HG02885 (cell line): ENCODE data around the gene GPBAR1.
A peak's percentile ranks its signal among the peaks of the same experiment; 100 is the strongest.
"Not testable (repeated sequence)": the region's sequence is repeated elsewhere in the genome, so short reads cannot be mapped to it uniquely, and the experiment has no call there.

Experiments
- ATAC-seq: cut with Tn5 transposase; IDR thresholded peaks from one replicate; pipeline ENCODE4 v1.9.1; 2021; ENCODE audit warnings: mild to moderate bottlenecking; ENCODE audit not compliant: unreplicated experiment, poor library complexity

GPBAR1 gene

DNA sequence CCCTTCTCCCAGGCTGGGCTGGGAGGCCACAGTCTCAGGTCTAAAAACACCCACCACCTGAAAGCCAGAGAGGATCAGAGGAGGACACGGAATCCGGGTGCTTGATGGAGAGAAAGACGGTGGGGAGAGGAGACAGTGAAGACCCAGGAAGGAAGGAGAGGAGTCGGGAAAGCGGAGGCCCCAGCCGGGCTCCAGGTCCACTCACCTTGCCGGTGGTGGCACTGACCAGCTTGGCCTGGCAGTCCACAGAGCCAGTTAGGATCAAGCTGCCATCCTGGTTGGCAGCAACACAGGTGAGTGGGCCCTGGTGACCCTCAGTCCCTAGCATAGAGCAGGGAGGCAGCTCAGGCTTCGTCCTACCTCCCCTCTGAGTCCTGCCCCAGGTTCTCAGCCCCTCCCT lies 4.8 kb downstream of the GPBAR1 start:
- ATAC-seq = no peak

DNA sequence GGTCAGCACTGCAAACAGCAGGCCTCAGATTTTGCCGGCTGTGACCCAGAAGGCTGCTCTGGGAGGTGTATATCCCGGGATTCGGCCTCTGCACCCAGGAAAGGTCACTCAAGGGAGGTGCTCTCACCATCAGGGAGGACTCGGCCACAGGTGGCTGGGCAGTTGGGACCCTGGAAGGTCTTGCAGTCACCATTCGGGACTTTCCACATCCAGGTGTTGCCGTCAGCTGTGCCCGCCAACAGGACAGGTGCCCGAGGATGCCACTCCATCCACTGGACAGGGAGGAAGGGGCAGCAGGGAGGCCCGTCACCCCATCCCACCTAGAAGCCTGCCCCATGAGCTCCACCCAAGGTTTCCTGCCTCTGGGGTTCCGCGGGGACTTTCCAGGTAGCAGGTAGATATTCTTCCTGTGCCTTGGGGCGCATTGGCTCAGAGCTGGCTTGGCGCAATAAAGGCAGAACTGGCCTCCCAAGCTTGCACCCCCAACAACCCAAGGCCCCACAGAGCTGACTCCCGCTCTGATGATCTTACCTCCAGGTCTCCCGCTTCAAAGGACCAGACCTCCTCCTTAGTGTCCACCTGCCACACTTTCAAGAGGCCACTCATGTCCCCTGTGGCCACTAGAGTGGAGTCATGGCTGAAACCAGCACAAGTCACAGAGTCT lies 5.6 kb downstream of the GPBAR1 start:
- no peak for ATAC-seq

DNA sequence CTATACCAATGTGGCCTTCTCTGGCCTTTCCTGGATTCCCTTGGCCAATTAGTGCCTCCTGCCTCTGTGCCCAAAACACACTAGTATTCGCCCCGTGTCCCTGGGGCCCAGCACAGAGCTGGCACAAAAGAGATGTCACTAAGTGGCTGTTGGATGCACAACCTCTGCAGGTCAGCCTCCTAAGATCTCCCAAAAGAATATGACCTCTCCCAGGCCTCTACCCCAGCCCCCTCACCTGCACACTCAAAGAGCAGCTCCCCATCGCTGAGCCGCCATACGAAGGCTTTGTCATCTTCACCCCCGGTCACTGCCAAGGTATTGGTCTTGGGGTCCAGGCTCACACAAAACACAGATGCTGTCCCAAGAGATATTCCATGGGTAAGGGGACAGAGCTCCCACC lies 6.4 kb downstream of the GPBAR1 start:
- ATAC-seq = no peak

DNA sequence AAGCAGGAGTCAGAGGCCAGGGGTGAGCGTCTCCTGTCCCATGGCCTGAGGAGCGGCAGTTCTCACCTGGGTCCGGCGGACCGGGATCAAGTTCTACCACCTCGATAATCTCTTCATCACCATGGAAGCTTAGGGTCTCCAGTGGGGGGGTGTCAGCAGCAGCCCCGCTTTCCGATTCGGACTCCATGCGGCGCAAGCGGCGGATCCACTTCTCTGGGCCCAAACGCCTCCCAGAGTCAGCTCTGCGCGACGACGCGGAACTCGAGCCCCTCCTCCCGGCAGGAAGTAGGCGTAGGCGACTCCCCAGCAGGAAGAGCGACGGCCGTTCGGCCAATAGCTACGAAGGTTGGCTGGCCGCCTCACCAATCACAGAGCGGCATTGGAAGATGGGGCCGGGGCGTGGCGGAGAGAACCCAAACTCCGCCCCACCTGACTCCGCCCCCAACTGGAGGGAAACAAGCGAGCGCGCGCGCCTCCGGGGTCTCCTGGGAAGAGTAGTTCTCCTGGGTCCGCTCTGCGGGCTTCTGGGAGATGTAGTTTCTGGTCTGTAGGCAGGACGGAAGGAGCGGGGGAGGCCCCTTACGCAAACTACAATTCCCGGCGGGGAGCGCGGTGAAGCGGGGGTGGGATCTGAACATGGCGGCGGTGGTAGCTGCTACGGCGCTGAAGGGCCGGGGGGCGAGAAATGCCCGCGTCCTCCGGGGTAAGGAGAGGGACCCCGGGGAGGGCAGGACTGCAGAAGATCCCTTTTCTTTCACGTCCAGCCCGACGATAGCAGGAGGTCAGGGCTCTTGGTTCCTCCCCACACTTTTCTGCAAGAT lies 9.3 kb downstream of the GPBAR1 start, which contains the start of the genes AAMP and PNKD:
TSS of gene AAMP (minus strand) at position 238 of the 821 bp plus-strand sequence. CDS start at position 187, 51 bp downstream.
TSS of gene PNKD (plus strand) at position 620 of the 821 bp plus-strand sequence. CDS start at position 637, 17 bp downstream.
- ATAC-seq = peak; percentile 89

DNA sequence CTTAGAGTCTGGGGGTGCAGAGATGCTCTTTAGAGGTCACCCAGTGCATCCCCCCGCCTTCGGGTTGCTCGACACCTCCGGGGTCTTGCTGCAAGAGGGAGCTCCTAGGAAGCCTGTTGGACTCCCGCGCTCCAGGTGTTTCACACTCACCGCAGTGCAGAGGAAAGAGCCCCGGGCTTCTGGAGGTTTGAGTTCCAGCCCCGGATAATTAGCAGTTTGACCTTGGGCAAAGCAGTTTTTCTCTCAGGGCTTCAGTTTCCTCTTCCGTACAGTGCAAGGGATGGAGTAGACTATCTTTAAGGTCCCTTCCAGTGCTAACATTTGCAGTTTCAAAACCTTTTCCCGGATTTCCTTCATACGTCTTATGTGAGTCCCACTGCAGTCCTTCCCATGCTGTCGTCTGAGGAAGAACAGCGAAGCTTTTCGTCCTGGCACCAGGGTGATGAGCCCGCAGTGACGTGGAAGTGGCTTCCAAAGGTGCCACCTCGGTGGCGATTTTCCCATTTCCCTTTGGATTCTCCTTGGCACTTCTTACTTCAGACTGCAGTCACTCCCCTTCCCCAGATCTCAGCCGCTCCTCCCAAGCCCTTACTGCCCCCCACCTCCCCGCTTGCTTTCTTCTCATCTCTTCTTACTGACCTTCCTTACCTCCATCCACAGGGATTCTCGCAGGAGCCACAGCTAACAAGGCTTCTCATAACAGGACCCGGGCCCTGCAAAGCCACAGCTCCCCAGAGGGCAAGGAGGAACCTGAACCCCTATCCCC lies 10.1 kb downstream of the GPBAR1 start:
- no peak for ATAC-seq

DNA sequence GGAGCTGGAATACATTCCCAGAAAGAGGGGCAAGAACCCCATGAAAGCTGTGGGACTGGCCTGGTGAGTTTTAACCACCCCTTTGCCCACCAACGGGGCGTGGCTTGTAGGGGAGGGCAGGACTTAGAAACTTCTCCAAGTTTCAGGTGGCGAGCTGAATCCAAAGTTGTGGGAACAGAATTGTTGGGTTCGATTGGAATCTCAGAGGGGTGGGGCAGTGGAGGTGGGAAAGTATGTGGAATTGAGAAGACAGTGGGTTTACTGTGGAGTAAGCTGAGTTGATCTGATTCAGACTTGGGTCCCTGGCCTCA lies 10.6 kb downstream of the GPBAR1 start:
- ATAC-seq = no peak

DNA sequence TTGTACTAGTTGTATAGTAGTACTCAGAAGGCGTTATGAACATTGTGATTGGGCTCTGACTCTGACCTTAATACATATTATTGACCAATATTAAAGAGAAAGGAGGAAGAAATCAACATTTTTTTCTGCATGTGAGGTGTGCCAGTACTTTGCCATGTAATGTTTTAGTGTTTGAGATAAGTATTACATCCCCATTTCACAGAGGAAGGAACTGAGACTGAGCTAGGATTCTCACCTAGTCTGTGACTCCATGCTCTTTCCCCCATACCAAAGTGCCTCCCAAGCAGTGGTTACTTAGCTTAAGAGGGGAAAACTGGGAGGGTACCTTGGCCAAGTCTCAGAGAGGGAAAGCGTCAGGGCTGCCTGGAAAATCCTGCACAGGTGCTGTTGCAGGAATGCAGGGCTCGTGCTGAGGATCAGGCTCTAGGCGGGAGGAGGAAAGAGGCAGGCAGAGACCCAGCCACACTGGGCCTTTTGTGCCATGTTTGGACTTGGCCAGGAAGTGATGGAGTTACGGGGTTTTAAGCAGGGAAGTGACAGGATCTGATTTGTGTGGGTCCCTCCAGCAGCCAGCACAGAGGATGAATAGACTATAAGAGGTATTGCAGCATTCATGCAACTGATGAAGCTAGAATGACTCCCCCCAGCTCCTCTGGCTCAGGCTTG lies 11.2 kb downstream of the GPBAR1 start:
- no peak for ATAC-seq

DNA sequence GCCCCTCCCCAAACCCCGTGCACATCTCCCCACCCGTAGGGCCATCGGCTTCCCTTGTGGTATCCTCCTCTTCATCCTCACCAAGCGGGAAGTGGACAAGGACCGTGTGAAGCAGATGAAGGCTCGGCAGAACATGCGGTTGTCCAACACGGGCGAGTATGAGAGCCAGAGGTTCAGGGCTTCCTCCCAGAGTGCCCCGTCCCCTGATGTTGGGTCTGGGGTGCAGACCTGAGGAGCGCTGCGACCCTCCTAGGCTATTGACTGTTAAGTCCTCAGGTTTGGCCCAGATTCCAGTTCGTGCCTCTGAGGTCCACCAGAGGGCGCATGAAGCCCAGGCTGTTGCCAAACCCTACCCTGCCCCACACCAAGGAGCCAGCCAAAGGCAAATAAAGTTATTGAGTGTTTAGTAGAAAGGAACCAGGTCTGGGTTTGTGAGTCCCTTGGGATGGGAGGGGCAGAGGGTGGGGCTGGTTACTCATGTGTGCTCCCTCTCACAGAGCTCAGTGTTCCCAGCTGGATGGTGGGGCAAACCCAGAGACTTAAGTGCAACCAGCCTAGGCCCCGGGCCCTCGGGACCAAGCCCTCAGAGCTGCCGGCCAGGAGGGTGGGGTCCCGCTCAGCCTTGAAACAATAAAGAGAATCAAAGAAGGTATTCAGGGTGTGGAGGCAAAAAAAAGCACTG lies 11.9 kb downstream of the GPBAR1 start:
- peak; percentile 22 for ATAC-seq

DNA sequence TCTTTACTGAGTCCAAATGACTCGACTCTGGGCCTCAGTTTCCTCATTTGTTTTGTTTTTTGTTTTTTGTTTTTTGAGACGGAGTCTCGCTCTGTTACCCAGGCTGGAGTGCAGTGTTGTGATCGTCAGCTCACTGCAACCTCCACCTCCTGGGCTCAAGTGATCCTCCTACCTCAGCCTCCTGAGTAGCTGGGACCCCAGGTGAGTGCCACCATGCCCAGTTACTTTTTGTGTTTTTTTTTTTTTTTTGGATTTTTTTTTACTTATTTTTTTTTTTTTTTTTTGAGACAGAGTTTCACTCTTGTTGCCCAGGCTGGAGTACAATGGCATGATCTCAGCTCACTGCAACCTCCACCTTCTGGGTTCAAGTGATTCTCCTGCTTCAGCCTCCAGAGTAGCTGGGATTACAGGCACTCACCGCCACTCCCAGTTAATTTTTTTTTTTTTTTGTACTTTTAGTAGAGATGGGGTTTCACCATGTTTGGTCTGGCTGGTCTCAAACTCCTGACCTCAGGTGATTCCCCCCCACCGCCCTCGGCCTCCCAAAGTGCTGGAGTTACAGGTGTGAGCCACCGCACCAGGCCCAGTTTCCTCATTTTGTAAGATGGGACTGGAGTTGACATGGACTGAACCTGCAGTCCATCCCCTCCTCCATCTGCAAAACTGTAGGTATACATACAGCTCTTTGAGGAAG lies 12.5 kb downstream of the GPBAR1 start:
- not testable (repeated sequence) for ATAC-seq

DNA sequence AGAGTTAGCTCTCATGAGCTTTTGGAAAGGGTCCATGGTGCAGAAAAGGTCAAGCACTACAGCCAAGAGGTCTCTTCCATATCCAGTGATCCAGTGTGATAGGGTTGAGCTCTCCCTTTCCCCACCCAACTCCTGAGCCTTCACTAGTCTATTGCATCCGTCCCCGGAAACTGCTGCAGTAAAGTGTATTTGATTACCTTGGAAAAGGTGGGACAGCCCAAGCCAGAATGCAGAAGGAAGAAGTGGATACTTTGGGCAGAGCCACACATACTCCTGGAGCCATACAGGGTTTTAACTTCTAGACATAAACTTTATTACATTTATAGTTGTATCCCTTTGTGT lies 13.1 kb downstream of the GPBAR1 start:
- no peak for ATAC-seq

DNA sequence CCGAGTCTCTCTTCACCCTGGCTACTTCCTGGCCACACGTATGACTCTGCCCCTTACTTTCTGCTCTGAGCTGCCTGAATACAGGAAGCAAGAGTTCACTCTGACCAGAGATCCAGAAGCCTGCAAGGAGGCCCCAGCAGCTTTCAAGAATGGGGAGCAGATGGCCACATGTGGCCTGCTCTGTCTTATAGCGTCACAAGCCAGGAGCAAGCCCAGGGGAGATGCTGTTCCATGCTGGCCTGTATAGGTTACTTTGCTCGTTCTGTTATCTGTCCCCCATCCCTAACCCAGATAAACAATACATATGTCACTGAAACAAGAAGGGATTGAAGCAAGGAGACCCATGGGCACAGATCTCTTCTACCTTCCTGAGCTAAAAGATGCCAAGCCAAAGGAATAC lies 13.8 kb downstream of the GPBAR1 start:
- ATAC-seq = no peak

DNA sequence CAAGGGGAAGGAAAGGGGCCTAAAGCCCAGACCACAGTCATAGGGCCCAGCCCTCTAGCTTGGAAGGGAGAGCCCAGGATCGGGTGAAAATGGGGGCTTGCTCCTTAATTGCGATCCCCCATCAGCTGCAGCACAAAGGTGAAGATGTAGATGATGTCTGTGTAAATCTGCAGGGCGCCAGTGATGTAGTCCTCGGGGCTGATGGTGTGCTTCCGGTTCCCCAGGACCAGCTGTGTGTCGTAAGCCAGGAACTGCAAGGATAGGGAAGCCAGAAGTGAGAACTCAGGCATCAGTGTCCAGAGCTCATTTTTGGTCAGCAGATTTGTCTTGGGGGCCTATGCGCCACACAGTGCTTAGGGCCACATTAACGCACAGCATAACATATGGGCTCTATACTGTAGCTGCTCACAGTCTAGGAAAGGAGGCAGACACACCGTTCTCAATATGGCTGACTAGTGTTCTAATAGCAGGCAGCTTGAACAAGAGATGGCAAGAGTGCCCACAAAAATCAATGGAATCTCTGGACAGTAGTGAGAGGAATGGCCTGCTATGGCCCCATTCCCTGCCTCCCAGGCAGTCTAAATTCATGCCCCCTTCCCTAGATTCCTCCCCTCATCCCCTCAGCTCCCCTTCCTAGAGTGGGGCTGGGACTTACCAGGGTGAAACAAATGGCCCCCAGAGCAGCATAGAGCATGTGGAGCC lies 14.7 kb downstream of the GPBAR1 start:
- no peak for ATAC-seq

DNA sequence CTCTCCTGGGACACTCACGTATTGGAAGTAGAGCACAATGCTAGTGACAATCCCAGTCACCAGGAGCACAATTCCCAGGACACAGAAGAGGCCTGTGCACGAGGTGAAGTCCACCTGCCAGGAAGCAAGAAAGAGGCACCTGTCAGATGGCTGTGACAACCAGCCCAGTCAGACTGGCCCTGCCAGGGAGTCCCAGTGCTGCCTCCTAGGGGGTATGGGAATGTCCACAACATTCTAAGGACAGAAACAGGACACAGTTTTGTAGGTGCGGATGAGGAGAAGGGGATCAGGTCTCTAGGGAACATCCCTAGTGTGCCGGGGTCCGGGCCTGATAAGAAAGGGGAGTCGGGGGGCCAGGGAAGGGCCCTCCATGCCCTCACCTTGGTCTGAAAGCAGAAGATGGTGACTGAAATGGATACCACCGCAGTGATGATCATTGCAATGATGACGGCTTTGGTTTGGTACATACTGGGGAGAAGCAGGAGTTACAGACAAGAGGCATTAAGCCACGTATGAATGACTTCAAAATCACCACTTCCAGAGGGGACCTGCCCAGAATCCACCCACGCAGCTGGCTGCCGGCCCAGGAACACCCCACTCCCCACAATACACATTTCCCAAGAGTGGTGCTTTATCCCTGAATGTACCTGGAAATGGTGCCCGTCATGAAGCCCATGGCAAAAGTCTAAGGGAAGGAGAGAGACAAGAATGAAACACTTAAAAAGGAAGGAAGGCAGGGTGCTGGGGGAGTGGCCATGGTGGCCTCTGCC lies 16.4 kb downstream of the GPBAR1 start:
- no peak for ATAC-seq

DNA sequence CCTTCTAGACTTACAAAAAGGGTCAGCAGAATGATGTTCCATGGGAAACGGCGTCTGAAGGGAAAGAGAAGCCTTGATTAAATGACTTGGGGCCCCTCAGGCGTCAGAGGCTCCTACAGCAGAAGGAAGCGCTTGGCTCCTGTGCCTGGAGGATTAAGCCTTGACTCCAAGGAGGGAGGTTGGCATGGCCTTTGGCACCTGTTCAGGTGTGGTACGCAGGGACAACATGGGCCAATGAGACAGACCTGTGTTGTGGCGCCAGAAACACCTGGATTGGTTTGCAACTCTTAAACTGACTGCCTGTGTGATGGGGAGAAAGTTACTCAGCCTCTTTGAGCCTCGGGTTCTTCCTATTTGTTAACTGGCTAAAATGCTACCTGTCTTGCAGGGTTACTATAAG lies 17.1 kb downstream of the GPBAR1 start:
- no peak for ATAC-seq

DNA sequence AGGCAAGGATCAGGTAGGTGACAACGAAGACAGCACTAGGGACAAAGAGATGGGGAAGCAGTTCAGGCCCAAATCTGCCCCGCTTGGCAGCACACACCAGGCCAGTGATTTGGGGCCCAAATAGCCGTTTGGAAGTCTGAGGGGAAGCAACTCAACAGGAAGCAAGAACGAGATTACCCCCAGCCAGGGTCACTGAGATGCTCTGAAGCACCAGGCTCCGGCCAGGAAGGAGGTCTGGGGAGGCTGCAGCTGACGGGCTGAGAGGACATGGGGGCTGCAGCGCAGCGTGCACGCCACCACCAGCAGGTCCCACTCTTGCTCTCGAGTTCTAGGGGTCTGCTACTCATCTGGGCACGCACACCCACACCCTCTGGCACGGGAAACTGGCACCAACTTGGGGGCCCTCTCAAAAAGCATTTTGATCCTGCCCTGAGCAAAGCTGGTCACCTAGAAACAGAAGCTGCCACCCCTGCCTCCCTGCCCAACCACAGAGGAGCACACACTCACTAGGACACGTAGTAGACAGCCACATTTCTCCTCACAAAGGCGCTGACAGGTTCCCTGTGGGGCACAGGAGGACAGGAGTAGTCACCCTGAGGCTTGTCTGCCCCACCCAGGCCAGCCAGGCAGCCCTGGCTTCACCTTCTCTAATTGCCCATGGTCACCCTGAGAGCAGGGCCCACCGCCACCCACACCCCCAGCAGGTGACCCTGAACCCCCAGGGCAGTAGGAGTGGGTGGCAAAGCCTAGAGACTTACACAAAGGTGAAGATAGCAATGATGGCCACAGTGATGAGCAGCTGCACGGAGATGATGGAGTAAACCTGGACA lies 17.9 kb downstream of the GPBAR1 start:
- ATAC-seq = no peak

DNA sequence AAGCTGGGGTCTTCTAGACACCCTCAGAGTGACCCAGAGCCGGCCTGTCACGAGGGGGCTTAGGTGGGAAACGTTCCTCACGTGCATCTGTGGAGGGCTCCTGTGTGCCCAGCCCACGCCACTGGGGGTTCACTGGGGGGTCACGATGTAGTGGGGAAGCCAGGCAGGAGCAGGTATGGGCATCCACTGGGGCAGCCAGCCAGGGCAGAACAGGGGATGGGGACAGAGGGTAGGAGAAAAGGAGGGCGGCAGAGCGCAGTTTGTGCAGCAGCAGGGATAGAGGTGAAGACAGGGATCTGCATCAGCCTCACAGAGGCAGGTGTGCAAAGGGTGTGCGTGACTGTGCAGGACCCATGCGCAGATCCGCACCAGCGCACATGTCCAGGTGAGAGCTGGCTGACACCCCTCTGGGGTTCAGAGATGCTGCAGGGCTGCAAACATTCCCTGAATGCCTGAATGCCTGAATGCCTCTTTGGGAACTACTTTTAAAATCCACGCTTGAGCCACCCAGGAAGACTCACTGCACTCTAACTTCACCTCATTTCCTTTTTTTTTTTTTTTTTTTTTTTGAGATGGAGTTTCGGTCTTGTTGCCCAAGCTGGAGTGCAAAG lies 19.6 kb downstream of the GPBAR1 start:
- no peak for ATAC-seq

DNA sequence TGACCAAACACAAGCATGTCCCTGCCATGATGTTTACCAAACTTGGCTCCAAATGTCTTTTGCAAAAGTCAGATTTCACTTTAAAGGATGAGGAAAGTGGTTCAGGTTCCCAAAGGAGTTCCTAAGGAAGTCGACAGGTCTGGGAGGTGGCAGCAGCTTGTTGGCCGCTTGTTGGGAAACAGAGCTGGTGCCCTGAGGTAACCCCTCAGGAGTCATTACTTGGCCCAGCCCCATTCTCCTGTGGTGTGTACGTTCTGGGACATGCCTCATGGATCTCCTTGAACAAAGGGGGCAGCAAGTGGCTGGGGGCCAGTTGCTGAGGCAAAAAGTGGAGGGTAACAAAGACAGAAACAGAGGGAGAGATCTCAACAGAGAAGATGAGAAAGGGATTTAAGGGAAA lies 20.6 kb downstream of the GPBAR1 start:
- ATAC-seq = no peak
